HG03139 (cell line): Measurements from ENCODE around the gene SEMA4D.

Experiments
- ATAC-seq: cut with Tn5 transposase; IDR thresholded peaks from one replicate; pipeline ENCODE4 v1.9.1; 2021; ENCODE audit not compliant: unreplicated experiment

The SEMA4D gene

GRCh38 chr9:89325733-89326132, 172.2 kb downstream of the SEMA4D start:
- ATAC-seq = no peak

- ATAC-seq = no peak
These were observed 174.5 kb downstream of the SEMA4D start for GRCh38 chr9:89323390-89323789.

GRCh38 chr9:89319015-89319905, 178.7 kb downstream of the SEMA4D start:
- ATAC-seq = no peak

GRCh38 chr9:89318123-89319014, 179.5 kb downstream of the SEMA4D start, which contains the start of gene SECISBP2:
Gene SECISBP2 (plus strand): TSS chr9:89318500. CDS start chr9:89318577, 77 bp downstream.
- ATAC-seq = peak; percentile 84

GRCh38 chr9:89317282-89317681, 180.6 kb downstream of the SEMA4D start:
- no peak for ATAC-seq

- no peak for ATAC-seq
These were observed 182.4 kb downstream of the SEMA4D start for GRCh38 chr9:89315482-89315881.

GRCh38 chr9:89314955-89315354, 183.0 kb downstream of the SEMA4D start:
- no peak for ATAC-seq

GRCh38 chr9:89313842-89314241, 184.1 kb downstream of the SEMA4D start:
- ATAC-seq = no peak

- no peak for ATAC-seq
These were observed 185.7 kb downstream of the SEMA4D start for GRCh38 chr9:89312222-89312571.

GRCh38 chr9:89311346-89312221, 186.3 kb downstream of the SEMA4D start:
- no peak for ATAC-seq
